ENCODE results near the gene IMMP2L.

GRCh38 chr7:110801502-110801901 lies 760.8 kb downstream of the IMMP2L start:
- TF ChIP-seq CTCF (optimal IDR thresholded peaks at IDR 0.05 in 1 of 3, IDR thresholded peaks at IDR 0.05 in 1 of 3, conservative IDR thresholded peaks at IDR 0.05 in 1 of 3; ENCODE audit: extremely low read depth in 1 of 3, insufficient read depth in 2 of 3, low read length in 3 of 3) (no peak), EZH2 (IDR thresholded peaks at IDR 0.05; ENCODE audit: low read length) (no peak)

Data from keratinocyte (primary cell).